Memory B cell (primary cell): ENCODE measurements around the gene NTN5.
A peak's percentile ranks its signal among the peaks of the same experiment; 100 is the strongest.

ENCODE experiments used
- ATAC-seq: fragments of 150-1000 bp; cut with Tn5 transposase; 2 replicates; pipeline ENCODE4 v1.10.0; 2021; ENCODE audit warnings: low read depth, mild to moderate bottlenecking, moderate library complexity
- DNase-seq, 2 donors: peaks; one replicate each; pipeline ENCODE4 v3.0.0; 2022; ENCODE audit warnings: low spot score in 2 of 2
- H3K27ac Mint-ChIP-seq: one replicate; pipeline ENCODE4 v1.8.0; 2022; ENCODE audit warnings: mild to moderate bottlenecking, moderate library complexity, mixed read lengths
- H3K27me3 Mint-ChIP-seq: one replicate; pipeline ENCODE4 v1.8.0; 2022; ENCODE audit warnings: mixed read lengths
- H3K36me3 Mint-ChIP-seq: one replicate; pipeline ENCODE4 v1.8.0; 2022; ENCODE audit warnings: mild to moderate bottlenecking, mixed read lengths
- H3K4me1 Mint-ChIP-seq: one replicate; pipeline ENCODE4 v1.8.0; 2022; ENCODE audit warnings: mixed read lengths
- H3K4me3 Mint-ChIP-seq: one replicate; pipeline ENCODE4 v1.8.0; 2022; ENCODE audit warnings: mild to moderate bottlenecking, moderate library complexity, mixed read lengths
- H3K9me3 Mint-ChIP-seq: one replicate; pipeline ENCODE4 v1.8.0; 2022; ENCODE audit warnings: mixed read lengths

NTN5 gene

DNA sequence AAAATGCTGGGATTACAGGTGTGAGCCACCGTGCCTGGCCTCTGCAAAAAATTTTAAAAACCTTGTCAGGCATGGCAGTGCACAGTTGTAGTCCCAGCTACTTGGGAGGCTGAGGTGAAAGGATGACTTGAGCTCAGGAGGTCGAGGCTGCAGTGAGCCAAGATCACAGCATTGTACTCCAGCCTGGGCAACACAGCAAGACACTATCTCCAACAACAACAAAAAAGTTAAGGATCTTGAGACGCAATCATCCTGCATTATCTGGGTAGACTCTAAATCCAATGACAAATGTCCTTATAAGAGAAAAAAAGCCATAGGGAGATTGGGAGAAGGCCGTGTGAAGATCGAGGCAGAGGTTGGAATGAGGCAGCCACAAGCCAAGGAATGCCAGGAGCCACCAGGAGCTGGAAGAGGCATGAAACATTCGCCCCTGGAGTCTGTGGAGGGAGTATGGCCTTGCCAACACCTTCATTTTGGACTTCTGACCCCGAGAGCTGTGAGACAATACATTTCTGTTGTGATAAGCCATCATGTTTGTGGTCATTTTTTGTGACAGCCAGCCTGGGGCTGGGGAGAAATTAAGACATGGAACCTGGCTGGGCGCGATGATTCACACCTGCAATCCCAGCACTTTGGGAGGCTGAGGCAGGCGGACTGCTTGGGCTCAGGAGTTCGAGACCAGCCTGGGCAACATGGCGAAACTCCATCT lies 21.7 kb downstream of the NTN5 start:
- DNase-seq (no peak), ATAC-seq (no peak)
- Mint-ChIP-seq H3K27me3 (no peaks in the 10 kb centered on the region), H3K9me3 (no peaks in the 10 kb centered on the region), H3K4me1 (peaks cover 29% of the 10 kb centered on the region), H3K36me3 (no peaks in the 10 kb centered on the region), H3K27ac (peak overlapping the region; percentile 26), H3K4me3 (no peak overlapping the region)

- no peak for ATAC-seq
- peak overlapping the region; percentile 44 for H3K4me3 Mint-ChIP-seq
- peak overlapping the region; percentile 76 for H3K27ac Mint-ChIP-seq
- no peaks in the 10 kb centered on the region for H3K27me3 Mint-ChIP-seq
- H3K36me3 Mint-ChIP-seq: no peaks in the 10 kb centered on the region
- peaks cover 40% of the 10 kb centered on the region for H3K4me1 Mint-ChIP-seq
- no peak for DNase-seq
- no peaks in the 10 kb centered on the region for H3K9me3 Mint-ChIP-seq
Measured at GRCh38 chr19:48648134-48648533, 24.7 kb downstream of the NTN5 start.

- peaks cover 38% of the 10 kb centered on the region for H3K4me1 Mint-ChIP-seq
- no peak for ATAC-seq
- H3K4me3 Mint-ChIP-seq: peak overlapping the region; percentile 97
- no peaks in the 10 kb centered on the region for H3K9me3 Mint-ChIP-seq
- H3K27me3 Mint-ChIP-seq: no peaks in the 10 kb centered on the region
- H3K36me3 Mint-ChIP-seq: peaks cover 2% of the 10 kb centered on the region
- no peak for DNase-seq
- H3K27ac Mint-ChIP-seq: peak overlapping the region; percentile 93
Measured at GRCh38 chr19:48646722-48647216, 26.0 kb downstream of the NTN5 start.

GRCh38 chr19:48646001-48646721 lies 26.7 kb downstream of the NTN5 start, which contains the start of gene CA11:
TSS of gene CA11 (minus strand) at chr19:48646187. CDS start at chr19:48645632, 555 bp downstream.
- H3K27ac Mint-ChIP-seq: peak within 1 kb of the TSS; percentile 93
- H3K9me3 Mint-ChIP-seq: no peaks in the 10 kb centered on the region
- DNase-seq: peak; percentile 93 to 98
- peak within 1 kb of the TSS; percentile 97 for H3K4me3 Mint-ChIP-seq
- peak; percentile 77 for ATAC-seq
- H3K27me3 Mint-ChIP-seq: no peaks in the 10 kb centered on the region
- peaks cover 3% of the 10 kb centered on the region for H3K36me3 Mint-ChIP-seq
- peaks cover 37% of the 10 kb centered on the region for H3K4me1 Mint-ChIP-seq

DNA sequence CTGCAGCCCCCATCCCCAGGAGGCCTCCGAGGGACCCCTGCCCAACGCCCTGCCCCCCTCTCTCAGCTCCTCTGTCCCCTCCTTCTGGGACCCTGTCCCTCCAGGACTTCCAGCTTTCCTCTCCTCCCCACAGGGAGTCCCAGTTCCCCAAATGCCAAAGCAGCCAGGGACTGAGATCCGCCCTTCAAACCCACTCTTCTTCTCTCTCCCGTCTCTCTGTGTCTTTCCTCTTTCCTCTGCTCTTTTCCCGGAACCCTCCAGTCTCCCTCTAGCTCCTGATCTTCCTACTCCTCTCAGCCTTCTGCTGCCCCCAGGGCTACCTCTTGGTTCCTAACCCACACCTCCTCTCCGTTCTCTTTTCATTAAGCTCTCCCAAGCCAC lies 27.2 kb downstream of the NTN5 start:
- H3K27ac Mint-ChIP-seq: peak overlapping the region; percentile 93
- no peak for ATAC-seq
- DNase-seq: no peak
- H3K4me1 Mint-ChIP-seq: peaks cover 35% of the 10 kb centered on the region
- H3K4me3 Mint-ChIP-seq: peak overlapping the region; percentile 97
- peaks cover 3% of the 10 kb centered on the region for H3K36me3 Mint-ChIP-seq
- no peaks in the 10 kb centered on the region for H3K9me3 Mint-ChIP-seq
- no peaks in the 10 kb centered on the region for H3K27me3 Mint-ChIP-seq

DNA sequence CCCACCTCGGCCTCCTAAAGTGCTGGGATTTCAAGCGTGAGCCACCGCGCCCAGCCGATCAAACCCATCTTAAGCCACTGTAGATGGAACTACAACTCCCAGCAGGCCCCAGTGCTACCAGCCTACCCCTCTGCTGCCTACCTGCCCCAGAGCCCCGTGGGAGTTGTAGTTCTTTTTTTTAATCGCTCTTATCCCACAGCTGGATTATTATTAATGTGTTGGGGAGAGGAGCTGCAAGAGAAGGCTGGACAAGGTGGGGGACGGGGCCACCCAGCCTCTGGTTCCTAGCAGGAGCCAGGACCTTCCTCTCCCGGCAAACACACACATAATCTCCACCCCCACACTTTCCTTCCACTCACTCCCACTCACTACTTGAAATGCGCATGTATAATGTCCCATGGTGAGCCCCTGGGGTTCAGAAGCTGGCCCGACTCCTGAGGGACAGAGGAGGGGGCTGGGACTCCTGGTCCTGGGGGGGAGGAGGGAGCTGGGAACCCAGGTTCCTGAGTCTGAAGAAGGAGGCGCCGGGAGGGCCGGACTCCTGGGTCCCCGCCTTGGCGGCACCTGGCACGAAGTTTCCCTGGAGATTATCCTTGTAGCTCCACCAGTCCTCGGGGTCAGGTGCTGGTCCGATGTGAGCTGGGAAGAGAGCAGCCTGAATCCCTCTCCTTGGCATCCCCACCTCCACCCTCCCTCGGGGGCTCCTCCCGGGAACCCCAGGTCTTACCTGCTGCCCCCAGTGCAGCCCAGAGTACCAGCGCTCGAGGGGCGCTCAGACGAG lies 27.8 kb downstream of the NTN5 start:
- peaks cover 4% of the 10 kb centered on the region for H3K36me3 Mint-ChIP-seq

DNA sequence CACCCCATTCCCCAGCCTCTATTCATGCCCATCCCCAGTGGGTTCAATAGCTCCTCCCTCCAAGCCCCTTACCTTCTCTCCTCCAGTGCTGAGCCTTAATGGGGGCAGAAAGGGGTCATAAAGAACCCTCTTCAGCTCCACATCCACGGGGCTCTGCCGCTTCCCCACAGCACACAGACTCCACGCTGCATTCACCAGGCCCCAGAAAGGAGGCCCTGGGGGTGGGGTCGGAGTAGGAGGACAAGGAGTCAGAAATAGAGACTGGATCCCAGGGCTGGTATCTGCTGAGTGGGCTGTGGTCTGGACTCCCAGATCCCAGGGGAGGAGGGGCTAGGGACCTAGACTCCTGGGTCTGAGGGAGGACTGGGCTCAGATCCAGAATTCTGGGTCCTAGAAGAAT lies 28.5 kb downstream of the NTN5 start:
- H3K4me3 Mint-ChIP-seq: peak overlapping the region; percentile 11
- no peak overlapping the region for H3K27ac Mint-ChIP-seq
- H3K4me1 Mint-ChIP-seq: peaks cover 37% of the 10 kb centered on the region

More for the DNA sequence above, 27.8 kb downstream of the NTN5 start:
- Mint-ChIP-seq H3K4me1 (peaks cover 36% of the 10 kb centered on the region), H3K27me3 (no peaks in the 10 kb centered on the region), H3K27ac (peak overlapping the region; percentile 93), H3K4me3 (peak overlapping the region; percentile 97), H3K9me3 (no peaks in the 10 kb centered on the region)
- ATAC-seq (peak; percentile 62), DNase-seq (peak; percentile 73 to 75)

DNA sequence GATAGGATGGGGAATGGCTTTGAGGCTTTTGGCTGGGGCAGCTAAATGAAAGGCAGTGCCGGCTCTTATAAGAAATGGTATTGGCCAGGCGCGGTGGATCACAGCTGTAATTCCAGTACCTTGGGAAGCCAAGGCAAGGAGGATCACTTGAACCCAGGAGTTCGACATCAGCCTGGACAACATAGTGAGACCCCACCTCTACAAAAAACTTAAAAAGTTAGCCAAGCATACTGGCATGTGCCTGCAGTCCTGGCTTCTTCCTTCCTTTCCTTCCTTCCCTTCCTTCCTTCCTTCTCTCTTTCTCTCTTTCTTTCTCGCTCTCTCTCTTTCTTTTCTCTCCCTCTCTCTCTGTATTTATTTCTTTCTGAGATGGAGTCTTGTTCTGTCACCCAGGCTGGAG lies 30.0 kb downstream of the NTN5 start:
- DNase-seq (no peak), ATAC-seq (no peak)
- peaks cover 10% of the 10 kb centered on the region for H3K36me3 Mint-ChIP-seq
- no peak overlapping the region for H3K27ac Mint-ChIP-seq
- no peak overlapping the region for H3K4me3 Mint-ChIP-seq
- H3K4me1 Mint-ChIP-seq: peaks cover 45% of the 10 kb centered on the region
- peaks cover 3% of the 10 kb centered on the region for H3K9me3 Mint-ChIP-seq
- no peaks in the 10 kb centered on the region for H3K27me3 Mint-ChIP-seq

More for the DNA sequence above, 28.5 kb downstream of the NTN5 start:
- ATAC-seq: no peak
- H3K36me3 Mint-ChIP-seq: peaks cover 5% of the 10 kb centered on the region
- H3K9me3 Mint-ChIP-seq: no peaks in the 10 kb centered on the region
- H3K27me3 Mint-ChIP-seq: no peaks in the 10 kb centered on the region
- no peak for DNase-seq

- no peak for ATAC-seq
- H3K9me3 Mint-ChIP-seq: peaks cover 3% of the 10 kb centered on the region
- DNase-seq: no peak
- H3K27ac Mint-ChIP-seq: peak overlapping the region; percentile 62
- no peak overlapping the region for H3K4me3 Mint-ChIP-seq
- H3K36me3 Mint-ChIP-seq: peaks cover 10% of the 10 kb centered on the region
- no peaks in the 10 kb centered on the region for H3K27me3 Mint-ChIP-seq
- H3K4me1 Mint-ChIP-seq: peaks cover 43% of the 10 kb centered on the region
Measured at GRCh38 chr19:48641850-48642249, 31.0 kb downstream of the NTN5 start.

GRCh38 chr19:48639483-48640375 lies 33.1 kb downstream of the NTN5 start:
- Mint-ChIP-seq H3K9me3 (peaks cover 3% of the 10 kb centered on the region), H3K4me1 (peaks cover 36% of the 10 kb centered on the region), H3K36me3 (peaks cover 13% of the 10 kb centered on the region), H3K27ac (peak overlapping the region; percentile 96), H3K27me3 (no peaks in the 10 kb centered on the region), H3K4me3 (peak overlapping the region; percentile 35)
- no peak for ATAC-seq
- no peak for DNase-seq

DNA sequence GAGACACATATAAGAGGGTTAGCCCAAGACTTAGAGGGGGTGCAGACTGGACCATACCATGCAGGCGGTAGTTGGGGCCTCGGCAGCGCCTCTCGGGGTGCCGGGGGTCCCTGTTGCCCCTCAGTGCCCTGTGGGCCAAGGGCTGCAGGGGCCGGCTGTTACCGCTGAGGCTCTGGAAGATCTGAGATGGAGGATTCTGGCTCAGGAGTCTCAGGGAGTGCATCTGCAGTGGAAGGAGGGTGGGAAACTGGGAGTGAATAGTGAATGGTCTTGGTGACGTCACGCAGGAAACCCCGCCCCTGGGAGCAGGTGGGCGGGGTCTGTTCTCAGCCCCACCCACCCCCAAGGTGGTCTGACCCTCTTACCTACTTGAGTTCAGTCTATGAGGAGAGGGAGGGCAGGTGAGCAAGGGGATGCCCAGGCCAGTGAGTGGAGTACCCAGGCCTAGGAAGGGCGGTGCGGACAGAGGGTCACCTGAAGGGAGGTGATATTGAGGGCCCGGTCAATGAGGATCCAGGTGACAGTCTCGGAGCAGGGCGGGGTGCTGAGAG lies 33.9 kb downstream of the NTN5 start:
- Mint-ChIP-seq H3K27ac (peak overlapping the region; percentile 96), H3K36me3 (peaks cover 13% of the 10 kb centered on the region), H3K4me1 (peaks cover 41% of the 10 kb centered on the region), H3K4me3 (peak overlapping the region; percentile 96), H3K9me3 (peaks cover 3% of the 10 kb centered on the region), H3K27me3 (no peaks in the 10 kb centered on the region)
- ATAC-seq: no peak
- DNase-seq: peak in 1 of 2 donors; percentile 26

- Mint-ChIP-seq H3K27ac (peak overlapping the region; percentile 96), H3K4me1 (peaks cover 44% of the 10 kb centered on the region), H3K27me3 (no peaks in the 10 kb centered on the region), H3K36me3 (peaks cover 15% of the 10 kb centered on the region), H3K4me3 (peak overlapping the region; percentile 96), H3K9me3 (peaks cover 3% of the 10 kb centered on the region)
- ATAC-seq: peak; percentile 31
- DNase-seq: peak; percentile 58 to 81
Measured at GRCh38 chr19:48637948-48638830, 34.6 kb downstream of the NTN5 start.
